Measurements from ENCODE around the gene MINK1.
"Not testable (repeated sequence)": the region's sequence is repeated elsewhere in the genome, so short reads cannot be mapped to it uniquely, and the experiment has no call there.

Gene MINK1

GRCh38 chr17:4818276-4818675, 14.9 kb upstream of the MINK1 start:
- ATAC-seq (ENCODE audit: low read depth) (no peak), DNase-seq (ENCODE audit: low spot score) (no peak)
- TF ChIP-seq CTCF (IDR thresholded peaks at IDR 0.05; ENCODE audit: poor library complexity, severe bottlenecking) = no peak
- Histone ChIP-seq H3K27me3 (ENCODE audit: insufficient read depth, poor library complexity, severe bottlenecking) (no peaks in the 10 kb centered on the region), H3K4me1 (ENCODE audit: insufficient read depth, poor library complexity, severe bottlenecking) (no peaks in the 10 kb centered on the region), H3K9me3 (ENCODE audit: severe bottlenecking) (no peaks in the 10 kb centered on the region), H3K4me3 (ENCODE audit: severe bottlenecking) (no peak overlapping the region), H3K27ac (ENCODE audit: poor library complexity, severe bottlenecking) (no peak overlapping the region), H3K36me3 (ENCODE audit: low read depth) (peaks cover 28% of the 10 kb centered on the region)

GRCh38 chr17:4822835-4823234, 10.3 kb upstream of the MINK1 start:
- Histone ChIP-seq H3K27ac (ENCODE audit: poor library complexity, severe bottlenecking) (no peak overlapping the region), H3K4me3 (ENCODE audit: severe bottlenecking) (no peak overlapping the region), H3K27me3 (ENCODE audit: insufficient read depth, poor library complexity, severe bottlenecking) (no peaks in the 10 kb centered on the region), H3K36me3 (ENCODE audit: low read depth) (0 out of 2 replicates have a peak, but pooled peaks cover 3% of the 10 kb centered on the region), H3K4me1 (ENCODE audit: insufficient read depth, poor library complexity, severe bottlenecking) (no peaks in the 10 kb centered on the region), H3K9me3 (ENCODE audit: severe bottlenecking) (no peaks in the 10 kb centered on the region)
- ATAC-seq (ENCODE audit: low read depth) (no peak), DNase-seq (ENCODE audit: low spot score) (no peak)
- TF ChIP-seq CTCF (IDR thresholded peaks at IDR 0.05; ENCODE audit: poor library complexity, severe bottlenecking) = no peak

DNA sequence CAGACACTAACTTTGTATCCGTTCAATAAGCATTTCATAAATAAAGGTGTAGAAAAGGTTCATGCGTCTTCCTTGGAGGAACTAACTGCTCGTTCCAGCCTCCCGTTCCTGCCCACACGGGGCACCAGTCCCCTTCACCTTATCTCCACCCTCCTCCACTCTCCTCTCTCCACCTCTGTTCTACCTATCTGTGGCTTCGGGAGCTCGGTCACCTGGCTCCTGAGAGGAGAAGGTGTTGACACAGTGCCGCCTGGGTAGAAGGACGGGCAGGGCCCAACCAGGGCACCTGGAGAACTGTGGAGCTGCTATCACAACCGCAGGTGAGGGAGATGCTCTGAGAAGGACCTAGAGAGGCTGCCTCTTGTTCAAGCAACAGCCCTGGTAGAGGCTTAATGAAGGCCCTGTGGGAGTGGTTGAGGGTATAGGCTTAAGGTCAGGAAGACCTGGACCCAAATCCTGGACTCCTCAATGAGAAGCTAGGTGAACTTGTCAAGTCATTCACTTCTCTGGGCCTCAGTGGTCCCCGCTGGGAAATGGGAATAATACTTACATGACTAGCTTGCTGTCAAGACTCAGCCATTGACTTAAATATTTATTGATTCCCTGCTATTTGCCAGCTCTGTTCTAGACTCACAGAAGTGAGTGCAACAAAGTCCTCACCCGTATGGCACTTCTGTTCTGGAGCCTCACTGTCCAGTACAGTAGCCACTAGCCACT, 9.6 kb upstream of the MINK1 start:
- no peak for TF ChIP-seq CTCF (IDR thresholded peaks at IDR 0.05; ENCODE audit: poor library complexity, severe bottlenecking)
- Histone ChIP-seq H3K27me3 (ENCODE audit: insufficient read depth, poor library complexity, severe bottlenecking) (no peaks in the 10 kb centered on the region), H3K4me1 (ENCODE audit: insufficient read depth, poor library complexity, severe bottlenecking) (no peaks in the 10 kb centered on the region), H3K9me3 (ENCODE audit: severe bottlenecking) (no peaks in the 10 kb centered on the region), H3K27ac (ENCODE audit: poor library complexity, severe bottlenecking) (no peak overlapping the region), H3K4me3 (ENCODE audit: severe bottlenecking) (no peak overlapping the region), H3K36me3 (ENCODE audit: low read depth) (0 out of 2 replicates have a peak, but pooled peaks cover 3% of the 10 kb centered on the region)
- ATAC-seq (ENCODE audit: low read depth) (peak; percentile 29; the same call in 1 of the 3 replicates), DNase-seq (ENCODE audit: low spot score) (no peak)

- Histone ChIP-seq H3K4me1 (ENCODE audit: insufficient read depth, poor library complexity, severe bottlenecking) (no peaks in the 10 kb centered on the region), H3K4me3 (ENCODE audit: severe bottlenecking) (no peak overlapping the region)
- ATAC-seq (ENCODE audit: low read depth) = no peak
These were observed 5.7 kb upstream of the MINK1 start for GRCh38 chr17:4827399-4827798.

GRCh38 chr17:4832829-4833177, 337 bp upstream of the MINK1 start:
- DNase-seq (ENCODE audit: low spot score); H3K9me3 ChIP-seq (ENCODE audit: severe bottlenecking); H3K4me1 ChIP-seq (ENCODE audit: insufficient read depth, poor library complexity, severe bottlenecking); H3K27me3 ChIP-seq (ENCODE audit: insufficient read depth, poor library complexity, severe bottlenecking); ATAC-seq (ENCODE audit: low read depth): not testable (repeated sequence)
- peak overlapping the region; percentile 87 for H3K4me3 ChIP-seq (ENCODE audit: severe bottlenecking)
- H3K27ac ChIP-seq (ENCODE audit: poor library complexity, severe bottlenecking) = peak overlapping the region; percentile 82
- H3K36me3 ChIP-seq (ENCODE audit: low read depth) = peaks cover 22% of the 10 kb centered on the region

More at GRCh38 chr17:4827399-4827798, 5.7 kb upstream of the MINK1 start:
- no peak for DNase-seq (ENCODE audit: low spot score)
- Histone ChIP-seq H3K27me3 (ENCODE audit: insufficient read depth, poor library complexity, severe bottlenecking) (no peaks in the 10 kb centered on the region), H3K27ac (ENCODE audit: poor library complexity, severe bottlenecking) (no peak overlapping the region), H3K36me3 (ENCODE audit: low read depth) (no peaks in the 10 kb centered on the region), H3K9me3 (ENCODE audit: severe bottlenecking) (no peaks in the 10 kb centered on the region)
- TF ChIP-seq CTCF (IDR thresholded peaks at IDR 0.05; ENCODE audit: poor library complexity, severe bottlenecking) = no peak
